Neuronal stem cell (in vitro differentiated cells): ENCODE results near the gene MEN1.

Source experiments
- DNase-seq: peaks from one replicate; pipeline ENCODE4 v3.0.0-alpha.2; 2013; ENCODE audit warnings: low spot score
- H2AFZ ChIP-seq: one replicate; pipeline ENCODE4 v1.6.1; 2013; ENCODE audit warnings: mild to moderate bottlenecking, low read length, inconsistent platforms
- H2AK5ac ChIP-seq: 2 replicates; pipeline ENCODE4 v1.6.1; 2013; ENCODE audit warnings: low read depth, mild to moderate bottlenecking, inconsistent platforms, low read length, moderate library complexity, mixed read lengths
- H2BK120ac ChIP-seq: 2 replicates; pipeline ENCODE4 v1.6.1; 2013; ENCODE audit warnings: low read depth, mild to moderate bottlenecking, inconsistent platforms, low read length, moderate library complexity, mixed read lengths
- H2BK12ac ChIP-seq: one replicate; pipeline ENCODE4 v1.6.1; 2013; ENCODE audit warnings: low read length, inconsistent platforms
- H2BK15ac ChIP-seq: 2 replicates; pipeline ENCODE4 v1.6.1; 2013; ENCODE audit warnings: mild to moderate bottlenecking, low read length, inconsistent platforms, mixed read lengths
- H2BK5ac ChIP-seq: one replicate; pipeline ENCODE4 v1.6.1; 2013; ENCODE audit warnings: inconsistent platforms, mild to moderate bottlenecking, low read length, moderate library complexity
- H3K14ac ChIP-seq: one replicate; pipeline ENCODE4 v1.6.1; 2013; ENCODE audit warnings: low read length, inconsistent platforms
- H3K18ac ChIP-seq: 2 replicates; pipeline ENCODE4 v1.6.1; 2013; ENCODE audit warnings: low read length, inconsistent platforms
- H3K23ac ChIP-seq: 2 replicates; pipeline ENCODE4 v1.6.1; 2013; ENCODE audit warnings: low read depth, mild to moderate bottlenecking, mixed read lengths, low read length, inconsistent platforms; ENCODE audit not compliant: poor library complexity
- H3K27ac ChIP-seq: replicated peaks from 3 replicates; pipeline ENCODE4 v1.5.1; 2013; ENCODE audit warnings: low read length, inconsistent platforms
- H3K27me3 ChIP-seq, 3 experiments: 2 replicates each; pipeline ENCODE4 v1.6.1; 2013; ENCODE audit warnings: low read length in 3 of 3, mild to moderate bottlenecking in 2 of 3, inconsistent platforms in 1 of 3, low read depth in 1 of 3, mixed read lengths in 1 of 3, moderate library complexity in 1 of 3; ENCODE audit not compliant: control insufficient read depth in 3 of 3, insufficient read depth in 3 of 3
- H3K36me3 ChIP-seq, 2 donors: replicated peaks in 1 of 2; 2 replicates each; pipeline ENCODE4 v1.6.1; 2013; ENCODE audit warnings: low read length in 2 of 2; ENCODE audit not compliant: control insufficient read depth in 2 of 2, insufficient read depth in 2 of 2
- H3K4ac ChIP-seq: 2 replicates; pipeline ENCODE4 v1.6.1; 2013; ENCODE audit warnings: inconsistent platforms, mild to moderate bottlenecking, low read length, moderate library complexity
- H3K4me1 ChIP-seq, 2 donors: 1 replicate in 1 of 2; 2 replicates in 1 of 2; pipeline ENCODE4 v1.6.1; 2013; ENCODE audit warnings: low read length in 2 of 2, low read depth in 1 of 2; ENCODE audit not compliant: control insufficient read depth in 2 of 2, insufficient read depth in 1 of 2
- H3K4me2 ChIP-seq: one replicate; pipeline ENCODE4 v1.6.1; 2013; ENCODE audit warnings: mild to moderate bottlenecking, low read length, inconsistent platforms; ENCODE audit not compliant: insufficient read depth, poor library complexity, severe bottlenecking
- H3K4me3 ChIP-seq, 2 donors: 2 replicates each; pipeline ENCODE4 v1.5.1; 2013; ENCODE audit warnings: low read length in 2 of 2, mild to moderate bottlenecking in 2 of 2, inconsistent platforms in 1 of 2, moderate library complexity in 1 of 2
- H3K79me1 ChIP-seq: one replicate; pipeline ENCODE4 v1.6.1; 2013; ENCODE audit warnings: low read depth, mild to moderate bottlenecking, inconsistent platforms, low read length, moderate library complexity
- H3K9ac ChIP-seq: one replicate; pipeline ENCODE4 v1.6.1; 2013; ENCODE audit warnings: mild to moderate bottlenecking, low read depth, low read length, inconsistent platforms; ENCODE audit not compliant: poor library complexity
- H3K9me3 ChIP-seq, 2 donors: replicated peaks in 1 of 2; 2 replicates each; pipeline versions ENCODE3 to v1.6.1; 2013; ENCODE audit warnings: low read length in 2 of 2, mild to moderate bottlenecking in 2 of 2, inconsistent platforms in 1 of 2, low read depth in 1 of 2, mixed read lengths in 1 of 2, moderate library complexity in 1 of 2; ENCODE audit not compliant: control insufficient read depth in 2 of 2, insufficient read depth in 1 of 2
- H4K8ac ChIP-seq: one replicate; pipeline ENCODE4 v1.6.1; 2013; ENCODE audit warnings: low read depth, mild to moderate bottlenecking, inconsistent platforms, low read length, moderate library complexity
- H4K91ac ChIP-seq: one replicate; pipeline ENCODE4 v1.6.1; 2013; ENCODE audit warnings: low read length, low read depth, mild to moderate bottlenecking, inconsistent platforms; ENCODE audit not compliant: poor library complexity
- WGBS, 2 donors: extraction: QIAGEN DNeasy Blood & Tissue Kit; methylation state at CpG; one replicate each; pipeline ENCODE4 v1.1.7; 2013; ENCODE audit warnings: missing lambda C conversion rate in 2 of 2, mixed read lengths in 1 of 2; ENCODE audit not compliant: insufficient read length in 2 of 2, insufficient replicate concordance in 1 of 2; ENCODE audit errors: extremely low coverage in 2 of 2; 5-methylcytosine and 5-hydroxymethylcytosine counted together

MEN1 gene

GRCh38 chr11:64768300-64768694, 42.1 kb downstream of the MEN1 start:
- Histone ChIP-seq H3K79me1 (peaks cover 17% of the 10 kb centered on the region), H3K4ac (no peak overlapping the region), H3K36me3 (peaks cover 75 to 99% of the 10 kb centered on the region in 2 donors), H4K8ac (no peak overlapping the region), H3K9me3 (no peaks in the 10 kb centered on the region), H3K4me3 (no peak overlapping the region), H2BK5ac (no peak overlapping the region), H2BK15ac (no peak overlapping the region), H2BK12ac (no peak overlapping the region), H2BK120ac (no peak overlapping the region), H3K9ac (no peak overlapping the region), H3K23ac (no peak overlapping the region), H4K91ac (no peak overlapping the region), H3K27me3 (no peaks in the 10 kb centered on the region), H3K4me1 (peaks cover 18 to 20% of the 10 kb centered on the region in 2 donors), H3K18ac (no peak overlapping the region), H2AFZ (no peak overlapping the region), H2AK5ac (no peak overlapping the region), H3K27ac (no peak overlapping the region), H3K14ac (no peak overlapping the region), H3K4me2 (no peak overlapping the region)
- no CpG with 5 or more reads among the region's 6 CpGs for WGBS, 2 donors
- no peak for DNase-seq

- DNase-seq = peak; percentile 60
- no peak overlapping the region for H3K18ac ChIP-seq
- H3K4me2 ChIP-seq = no peak overlapping the region
- H2BK15ac ChIP-seq = no peak overlapping the region
- no peak overlapping the region for H2BK12ac ChIP-seq
- H3K36me3 ChIP-seq = peaks cover 75 to 99% of the 10 kb centered on the region in 2 donors
- WGBS, 2 donors = no CpG with 5 or more reads among the region's 19 CpGs
- no peak overlapping the region for H3K9ac ChIP-seq
- H3K4me1 ChIP-seq = peaks cover 22 to 27% of the 10 kb centered on the region in 2 donors
- no peak overlapping the region for H2BK5ac ChIP-seq
- no peak overlapping the region for H2BK120ac ChIP-seq
- H4K91ac ChIP-seq = no peak overlapping the region
- H3K4me3 ChIP-seq = no peak overlapping the region
- H3K14ac ChIP-seq = no peak overlapping the region
- H3K4ac ChIP-seq = no peak overlapping the region
- H3K23ac ChIP-seq = no peak overlapping the region
- no peaks in the 10 kb centered on the region for H3K9me3 ChIP-seq
- no peak overlapping the region for H4K8ac ChIP-seq
- H3K27me3 ChIP-seq = no peaks in the 10 kb centered on the region
- no peak overlapping the region for H2AK5ac ChIP-seq
- no peak overlapping the region for H3K27ac ChIP-seq
- H3K79me1 ChIP-seq = peaks cover 17% of the 10 kb centered on the region
- no peak overlapping the region for H2AFZ ChIP-seq
Observed at GRCh38 chr11:64767344-64768299, 42.7 kb downstream of the MEN1 start.

DNA sequence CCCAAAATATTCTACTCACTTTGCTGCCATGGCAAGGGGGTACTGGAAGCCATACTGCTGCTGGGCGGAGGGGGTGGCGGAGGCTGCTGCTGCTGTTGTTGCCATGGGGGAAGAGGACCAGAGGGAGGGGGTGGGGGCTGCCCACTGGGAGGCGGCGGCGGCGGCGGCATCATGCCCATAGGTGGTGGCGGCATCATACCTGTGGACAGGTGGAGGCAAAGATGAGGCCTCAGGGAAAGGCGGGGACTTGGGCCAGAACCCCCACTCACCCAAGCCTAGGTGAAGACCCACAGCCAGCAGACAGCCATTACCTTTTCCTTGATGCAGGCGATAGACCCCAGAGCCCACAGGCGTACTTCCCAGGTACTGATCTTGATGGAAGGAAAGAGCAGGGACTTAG, 43.5 kb downstream of the MEN1 start:
- Histone ChIP-seq H4K8ac (no peak overlapping the region), H3K79me1 (peaks cover 17% of the 10 kb centered on the region), H2BK120ac (no peak overlapping the region), H3K4me2 (no peak overlapping the region), H2BK15ac (no peak overlapping the region), H3K27ac (no peak overlapping the region), H3K4me3 (no peak overlapping the region), H3K36me3 (peaks cover 73 to 98% of the 10 kb centered on the region in 2 donors), H2AFZ (no peak overlapping the region), H3K23ac (no peak overlapping the region), H3K9me3 (no peaks in the 10 kb centered on the region), H3K18ac (no peak overlapping the region), H3K4ac (no peak overlapping the region), H3K4me1 (peaks cover 25 to 34% of the 10 kb centered on the region in 2 donors), H4K91ac (no peak overlapping the region), H3K14ac (no peak overlapping the region), H2BK12ac (no peak overlapping the region), H3K27me3 (no peaks in the 10 kb centered on the region), H2AK5ac (no peak overlapping the region), H2BK5ac (no peak overlapping the region), H3K9ac (no peak overlapping the region)
- WGBS, 2 donors = no CpG with 5 or more reads among the region's 11 CpGs
- DNase-seq = no peak

GRCh38 chr11:64765851-64766665, 44.3 kb downstream of the MEN1 start:
- Histone ChIP-seq H3K14ac (no peak overlapping the region), H4K8ac (no peak overlapping the region), H2BK15ac (no peak overlapping the region), H3K9ac (no peak overlapping the region), H3K23ac (peak overlapping the region; percentile 16), H2BK12ac (no peak overlapping the region), H2BK5ac (no peak overlapping the region), H3K9me3 (no peaks in the 10 kb centered on the region), H2BK120ac (no peak overlapping the region), H3K27ac (no peak overlapping the region), H3K4me2 (no peak overlapping the region), H3K18ac (no peak overlapping the region), H4K91ac (no peak overlapping the region), H2AK5ac (no peak overlapping the region), H3K79me1 (peaks cover 17% of the 10 kb centered on the region), H3K4ac (no peak overlapping the region), H3K36me3 (peaks cover 68 to 90% of the 10 kb centered on the region in 2 donors), H2AFZ (no peak overlapping the region), H3K27me3 (no peaks in the 10 kb centered on the region), H3K4me1 (peaks cover 25 to 34% of the 10 kb centered on the region in 2 donors), H3K4me3 (no peak overlapping the region)
- no peak for DNase-seq
- no CpG with 5 or more reads among the region's 42 CpGs for WGBS, 2 donors
